H9 (cell line): ENCODE measurements around the gene TCF7L2. TPM values are rescaled to one million over a fixed set of nuclear protein-coding genes. Genes with fewer than 3 reads are reported as not detected.

ENCODE experiments used
- DNase-seq: peaks from one replicate; pipeline ENCODE4 v3.0.0-alpha.2; 2017
- H2AFZ ChIP-seq: one replicate; pipeline ENCODE4 v1.6.1; 2013; ENCODE audit warnings: mild to moderate bottlenecking, low read length, control low read depth, moderate library complexity
- H2AK5ac ChIP-seq: 2 replicates; pipeline ENCODE4 v1.6.1; 2013; ENCODE audit warnings: low read length, control low read depth, mixed read lengths; ENCODE audit not compliant: insufficient read length
- H2BK120ac ChIP-seq: one replicate; pipeline ENCODE4 v1.6.1; 2013; ENCODE audit warnings: low read depth, mild to moderate bottlenecking, low read length, control low read depth, inconsistent platforms; ENCODE audit not compliant: poor library complexity, severe bottlenecking
- H2BK12ac ChIP-seq: 2 replicates; pipeline ENCODE4 v1.6.1; 2013; ENCODE audit warnings: low read length, control low read depth, mixed read lengths, low read depth; ENCODE audit not compliant: insufficient read length
- H2BK15ac ChIP-seq: 2 replicates; pipeline ENCODE4 v1.6.1; 2013; ENCODE audit warnings: low read depth, low read length, control low read depth
- H2BK20ac ChIP-seq: one replicate; pipeline ENCODE4 v1.6.1; 2013; ENCODE audit warnings: low read depth, mild to moderate bottlenecking, low read length, control low read depth, inconsistent platforms; ENCODE audit not compliant: poor library complexity, severe bottlenecking
- H2BK5ac ChIP-seq: 2 replicates; pipeline ENCODE4 v1.6.1; 2013; ENCODE audit warnings: low read length, control low read depth, mixed read lengths; ENCODE audit not compliant: insufficient read length
- H3K14ac ChIP-seq: 2 replicates; pipeline ENCODE4 v1.6.1; 2013; ENCODE audit warnings: low read length, control low read depth; ENCODE audit not compliant: insufficient read depth
- H3K18ac ChIP-seq: 2 replicates; pipeline ENCODE4 v1.6.1; 2013; ENCODE audit warnings: low read depth, mild to moderate bottlenecking, mixed read lengths, low read length, control low read depth; ENCODE audit not compliant: insufficient read length
- H3K23ac ChIP-seq: 2 replicates; pipeline ENCODE4 v1.6.1; 2013; ENCODE audit warnings: low read length, control low read depth, mixed read lengths, low read depth; ENCODE audit not compliant: insufficient read length
- H3K23me2 ChIP-seq: 2 replicates; pipeline ENCODE4 v1.6.1; 2013; ENCODE audit warnings: low read depth, mild to moderate bottlenecking, mixed read lengths, low read length, control low read depth; ENCODE audit not compliant: insufficient read length, poor library complexity, severe bottlenecking
- H3K27ac ChIP-seq: 2 replicates; pipeline ENCODE4 v1.5.1; 2013; ENCODE audit warnings: low read length, control low read depth, mixed read lengths, low read depth; ENCODE audit not compliant: insufficient read length
- H3K27me3 ChIP-seq: 2 replicates; pipeline ENCODE4 v1.6.1; 2013; ENCODE audit warnings: low read length, control low read depth, inconsistent platforms; ENCODE audit not compliant: insufficient read depth
- H3K4ac ChIP-seq: 2 replicates; pipeline ENCODE4 v1.6.1; 2013; ENCODE audit warnings: low read depth, mild to moderate bottlenecking, control low read depth, inconsistent platforms, low read length, moderate library complexity
- H3K4me1 ChIP-seq: 2 replicates; pipeline ENCODE4 v1.6.1; 2013; ENCODE audit warnings: low read length, control low read depth, inconsistent platforms; ENCODE audit not compliant: insufficient read depth
- H3K4me2 ChIP-seq: 2 replicates; pipeline ENCODE4 v1.6.1; 2013; ENCODE audit warnings: low read length, control low read depth, mixed read lengths; ENCODE audit not compliant: insufficient read length, insufficient read depth
- H3K56ac ChIP-seq: 2 replicates; pipeline ENCODE4 v1.6.1; 2013; ENCODE audit warnings: low read depth, mild to moderate bottlenecking, mixed read lengths, low read length, control low read depth; ENCODE audit not compliant: insufficient read length
- H3K79me1 ChIP-seq: 2 replicates; pipeline ENCODE4 v1.6.1; 2013; ENCODE audit warnings: low read depth, mild to moderate bottlenecking, moderate library complexity, low read length, control low read depth, inconsistent platforms; ENCODE audit not compliant: insufficient read depth, poor library complexity, severe bottlenecking
- H3K79me2 ChIP-seq: 2 replicates; pipeline ENCODE4 v1.6.1; 2013; ENCODE audit warnings: low read length, control low read depth, inconsistent platforms; ENCODE audit not compliant: insufficient read depth
- H3K9ac ChIP-seq: 2 replicates; pipeline ENCODE4 v1.6.1; 2013; ENCODE audit warnings: low read length, control low read depth, mixed read lengths; ENCODE audit not compliant: insufficient read length; ENCODE audit errors: extremely low read depth
- H3K9me3 ChIP-seq: one replicate; pipeline ENCODE4 v1.6.1; 2013; ENCODE audit warnings: low read depth, low read length, inconsistent platforms; ENCODE audit not compliant: control insufficient read depth
- H3T11ph ChIP-seq: one replicate; pipeline ENCODE4 v1.6.1; 2013; ENCODE audit warnings: mild to moderate bottlenecking, low read length, control low read depth, inconsistent platforms
- H4K20me1 ChIP-seq: one replicate; pipeline ENCODE4 v1.6.1; 2013; ENCODE audit not compliant: control insufficient read depth, insufficient read length, insufficient read depth
- H4K5ac ChIP-seq: 2 replicates; pipeline ENCODE4 v1.6.1; 2013; ENCODE audit warnings: low read depth, mild to moderate bottlenecking, mixed read lengths, low read length, control low read depth; ENCODE audit not compliant: insufficient read length
- H4K8ac ChIP-seq: replicated peaks from 2 replicates; pipeline ENCODE4 v1.6.1; 2013; ENCODE audit warnings: low read length, control low read depth, mixed read lengths, low read depth; ENCODE audit not compliant: insufficient read length
- H4K91ac ChIP-seq: 2 replicates; pipeline ENCODE4 v1.6.1; 2013; ENCODE audit warnings: low read depth, mild to moderate bottlenecking, moderate library complexity, mixed read lengths, low read length, control low read depth; ENCODE audit not compliant: insufficient read length
- H3K27ac Mint-ChIP-seq, 3 experiments: 2 replicates in 2 of 3; 3 replicates in 1 of 3; pipeline ENCODE4 v1.8.0; 2020 to 2021; ENCODE audit warnings: mixed read lengths in 3 of 3, mild to moderate bottlenecking in 1 of 3, moderate library complexity in 1 of 3
- H3K27me3 Mint-ChIP-seq: 2 replicates; pipeline ENCODE4 v1.8.0; 2021; ENCODE audit warnings: low read depth, mild to moderate bottlenecking, moderate library complexity, mixed read lengths
- H3K36me3 Mint-ChIP-seq, 3 experiments: 2 replicates in 2 of 3; 3 replicates in 1 of 3; pipeline ENCODE4 v1.8.0; 2020 to 2021; ENCODE audit warnings: low read depth in 3 of 3, mixed read lengths in 3 of 3; ENCODE audit not compliant: insufficient read depth in 1 of 3
- H3K4me1 Mint-ChIP-seq, 2 experiments: 2 replicates each; pipeline ENCODE4 v1.8.0; 2020; ENCODE audit warnings: mixed read lengths in 2 of 2
- H3K4me3 Mint-ChIP-seq, 2 experiments: 2 replicates in 1 of 2; 3 replicates in 1 of 2; pipeline ENCODE4 v1.8.0; 2020 to 2021; ENCODE audit warnings: mild to moderate bottlenecking in 2 of 2, mixed read lengths in 2 of 2, moderate library complexity in 1 of 2
- H3K9me3 Mint-ChIP-seq, 2 experiments: 2 replicates in 1 of 2; 3 replicates in 1 of 2; pipeline ENCODE4 v1.8.0; 2020; ENCODE audit warnings: mild to moderate bottlenecking in 2 of 2, mixed read lengths in 2 of 2, moderate library complexity in 1 of 2
- WGBS: extraction: QIAGEN DNeasy Blood & Tissue Kit; methylation state at CpG from one replicate; pipeline ENCODE4 v1.1.7; 2013; ENCODE audit warnings: missing lambda C conversion rate, low lambda C conversion rate, mixed read lengths; ENCODE audit not compliant: insufficient read length; ENCODE audit errors: extremely low coverage; 5-methylcytosine and 5-hydroxymethylcytosine counted together
- total RNA-seq: library from RNA; stranded (reverse); gene quantifications from 2 replicates; pipeline ENCODE4 v1.2.1, GENCODE V29; 2021
- TF ChIP-seq, protein P1 (sequence below): fragments of 200-600 bp; sonication (generic); conservative IDR thresholded peaks from 3 replicates; pipeline ENCODE4 v1.8.0; 2021; ENCODE audit warnings: antibody characterized with exemption, mild to moderate bottlenecking

Gene TCF7L2
- total RNA-seq, 1 experiment from 2014 or later = 71.1 TPM

DNA sequence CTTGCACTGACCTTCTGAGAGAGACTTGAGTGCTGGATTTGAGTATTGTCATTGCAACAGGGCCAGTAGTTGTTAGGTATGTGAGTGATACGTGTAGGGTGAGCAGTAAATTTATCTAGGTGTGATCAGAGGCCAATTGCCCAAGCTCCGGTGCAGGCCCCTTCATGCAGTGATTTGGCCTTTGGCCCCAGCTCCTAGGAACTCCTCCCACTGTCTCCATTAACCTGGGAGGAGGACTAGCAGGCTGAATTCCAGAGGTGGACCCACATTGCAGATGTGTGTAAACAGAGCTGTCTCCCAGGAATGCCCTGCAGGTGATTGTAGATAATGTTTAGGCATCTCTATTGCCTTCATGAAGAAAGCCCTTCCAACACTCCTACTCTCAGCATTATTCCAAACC is 19.5 kb downstream of the TCF7L2 start:
- H3K27ac ChIP-seq = no peak overlapping the region

More for the DNA sequence above, 19.5 kb downstream of the TCF7L2 start:
- H2BK120ac ChIP-seq = no peak overlapping the region
- no peak overlapping the region for H2BK20ac ChIP-seq
- no peak overlapping the region for H3K4me3 Mint-ChIP-seq
- no peaks in the 10 kb centered on the region for H3K27me3 ChIP-seq
- H3K9me3 Mint-ChIP-seq = no peaks in the 10 kb centered on the region
- H4K5ac ChIP-seq = no peak overlapping the region
- peaks cover 9% of the 10 kb centered on the region for H3K79me1 ChIP-seq
- no peaks in the 10 kb centered on the region for H3K27me3 Mint-ChIP-seq
- peak overlapping the region in 2 of 3 experiments; percentile 2 to 21; a peak in 1 of 7 replicates for H3K27ac Mint-ChIP-seq
- no peak overlapping the region for H3K14ac ChIP-seq
- no CpG with 5 or more reads among the region's 2 CpGs for WGBS
- no peaks in the 10 kb centered on the region for H3K9me3 ChIP-seq
- peaks cover 36% of the 10 kb centered on the region; the same call in 1 of the 2 replicates for H3K79me2 ChIP-seq
- H2BK5ac ChIP-seq = no peak overlapping the region
- no peak overlapping the region for H2BK15ac ChIP-seq
- H4K20me1 ChIP-seq = peaks cover 3% of the 10 kb centered on the region
- no peak overlapping the region for H3K4me2 ChIP-seq
- no peak overlapping the region for H3K9ac ChIP-seq
- no peaks in the 10 kb centered on the region for H3K23me2 ChIP-seq
- peaks cover 7% of the 10 kb centered on the region; the same call in 1 of the 2 replicates for H3K4me1 ChIP-seq
- peaks cover 45 to 85% (median 83%) of the 10 kb centered on the region in 3 experiments; a peak in 6 of 7 replicates for H3K36me3 Mint-ChIP-seq
- H3K23ac ChIP-seq = no peak overlapping the region
- peaks cover 22 to 39% of the 10 kb centered on the region in 2 experiments for H3K4me1 Mint-ChIP-seq
- H3K4ac ChIP-seq = no peak overlapping the region
- H3K18ac ChIP-seq = no peak overlapping the region
- no peak overlapping the region for H3T11ph ChIP-seq
- H4K8ac ChIP-seq = no peak overlapping the region
- no peak overlapping the region for H2AFZ ChIP-seq
- DNase-seq = no peak
- no peak overlapping the region for H4K91ac ChIP-seq
- no peak overlapping the region for H3K56ac ChIP-seq
- H2AK5ac ChIP-seq = no peak overlapping the region
- TF ChIP-seq, protein P1, sequence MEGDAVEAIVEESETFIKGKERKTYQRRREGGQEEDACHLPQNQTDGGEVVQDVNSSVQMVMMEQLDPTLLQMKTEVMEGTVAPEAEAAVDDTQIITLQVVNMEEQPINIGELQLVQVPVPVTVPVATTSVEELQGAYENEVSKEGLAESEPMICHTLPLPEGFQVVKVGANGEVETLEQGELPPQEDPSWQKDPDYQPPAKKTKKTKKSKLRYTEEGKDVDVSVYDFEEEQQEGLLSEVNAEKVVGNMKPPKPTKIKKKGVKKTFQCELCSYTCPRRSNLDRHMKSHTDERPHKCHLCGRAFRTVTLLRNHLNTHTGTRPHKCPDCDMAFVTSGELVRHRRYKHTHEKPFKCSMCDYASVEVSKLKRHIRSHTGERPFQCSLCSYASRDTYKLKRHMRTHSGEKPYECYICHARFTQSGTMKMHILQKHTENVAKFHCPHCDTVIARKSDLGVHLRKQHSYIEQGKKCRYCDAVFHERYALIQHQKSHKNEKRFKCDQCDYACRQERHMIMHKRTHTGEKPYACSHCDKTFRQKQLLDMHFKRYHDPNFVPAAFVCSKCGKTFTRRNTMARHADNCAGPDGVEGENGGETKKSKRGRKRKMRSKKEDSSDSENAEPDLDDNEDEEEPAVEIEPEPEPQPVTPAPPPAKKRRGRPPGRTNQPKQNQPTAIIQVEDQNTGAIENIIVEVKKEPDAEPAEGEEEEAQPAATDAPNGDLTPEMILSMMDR = no peak
- H2BK12ac ChIP-seq = no peak overlapping the region
